Stimulated activated CD8-positive, alpha-beta memory T cell treated with anti-CD3 and anti-CD28 coated beads, Interleukin-15, amount 100 ng/mL, for 48 hours (primary cell): ENCODE measurements around the gene MYBPC1.

Experiments used
- DNase-seq, 2 donors: peaks; one replicate each; pipeline ENCODE4 v3.0.0-alpha.2; 2020; ENCODE audit warnings: low read depth in 2 of 2

The MYBPC1 gene

GRCh38 chr12:101695706-101696105 lies 100.9 kb downstream of the MYBPC1 start:
- no peak for DNase-seq

- DNase-seq, result no peak
Measured at GRCh38 chr12:101696251-101697196, 101.8 kb downstream of the MYBPC1 start.

GRCh38 chr12:101697197-101697929 lies 102.6 kb downstream of the MYBPC1 start, which contains the start of gene CHPT1:
TSS of gene CHPT1 (plus strand) at chr12:101697640. CDS start at chr12:101697862, 222 bp downstream.
- peak; percentile 53 to 55 for DNase-seq

GRCh38 chr12:101697930-101698799 lies 103.4 kb downstream of the MYBPC1 start:
- DNase-seq, result no peak

GRCh38 chr12:101698800-101699347 lies 104.1 kb downstream of the MYBPC1 start:
- no peak for DNase-seq

- no peak for DNase-seq
Measured at GRCh38 chr12:101700299-101700820, 105.6 kb downstream of the MYBPC1 start.

GRCh38 chr12:101703487-101703886 lies 108.7 kb downstream of the MYBPC1 start:
- no peak for DNase-seq

- no peak for DNase-seq
Measured at GRCh38 chr12:101706403-101706802, 111.6 kb downstream of the MYBPC1 start.

- DNase-seq, result no peak
Measured at GRCh38 chr12:101707131-101707782, 112.5 kb downstream of the MYBPC1 start.

GRCh38 chr12:101710288-101710687 lies 115.5 kb downstream of the MYBPC1 start:
- DNase-seq, result no peak

GRCh38 chr12:101713059-101713682 lies 118.4 kb downstream of the MYBPC1 start:
- no peak for DNase-seq

GRCh38 chr12:101713930-101714329 lies 119.2 kb downstream of the MYBPC1 start:
- no peak for DNase-seq

GRCh38 chr12:101714877-101715444 lies 120.2 kb downstream of the MYBPC1 start:
- no peak for DNase-seq

- DNase-seq, result no peak
Measured at GRCh38 chr12:101719566-101719965, 124.8 kb downstream of the MYBPC1 start.

- no peak for DNase-seq
Measured at GRCh38 chr12:101720118-101720517, 125.3 kb downstream of the MYBPC1 start.

- no peak for DNase-seq
Measured at GRCh38 chr12:101722392-101722791, 127.6 kb downstream of the MYBPC1 start.

- no peak for DNase-seq
Measured at GRCh38 chr12:101727098-101727497, 132.3 kb downstream of the MYBPC1 start.

- DNase-seq, result no peak
Measured at GRCh38 chr12:101729842-101730241, 135.1 kb downstream of the MYBPC1 start.

- no peak for DNase-seq
Measured at GRCh38 chr12:101732318-101732717, 137.5 kb downstream of the MYBPC1 start.

- DNase-seq, result no peak
Measured at GRCh38 chr12:101733166-101733565, 138.4 kb downstream of the MYBPC1 start.
